ENCODE data around the gene TSTD1. TPM values are rescaled to one million over a fixed set of nuclear protein-coding genes. Genes with fewer than 3 reads are reported as not detected.

Gene TSTD1
- total RNA-seq, 1 experiment from 2014 or later = 74.5 TPM

DNA sequence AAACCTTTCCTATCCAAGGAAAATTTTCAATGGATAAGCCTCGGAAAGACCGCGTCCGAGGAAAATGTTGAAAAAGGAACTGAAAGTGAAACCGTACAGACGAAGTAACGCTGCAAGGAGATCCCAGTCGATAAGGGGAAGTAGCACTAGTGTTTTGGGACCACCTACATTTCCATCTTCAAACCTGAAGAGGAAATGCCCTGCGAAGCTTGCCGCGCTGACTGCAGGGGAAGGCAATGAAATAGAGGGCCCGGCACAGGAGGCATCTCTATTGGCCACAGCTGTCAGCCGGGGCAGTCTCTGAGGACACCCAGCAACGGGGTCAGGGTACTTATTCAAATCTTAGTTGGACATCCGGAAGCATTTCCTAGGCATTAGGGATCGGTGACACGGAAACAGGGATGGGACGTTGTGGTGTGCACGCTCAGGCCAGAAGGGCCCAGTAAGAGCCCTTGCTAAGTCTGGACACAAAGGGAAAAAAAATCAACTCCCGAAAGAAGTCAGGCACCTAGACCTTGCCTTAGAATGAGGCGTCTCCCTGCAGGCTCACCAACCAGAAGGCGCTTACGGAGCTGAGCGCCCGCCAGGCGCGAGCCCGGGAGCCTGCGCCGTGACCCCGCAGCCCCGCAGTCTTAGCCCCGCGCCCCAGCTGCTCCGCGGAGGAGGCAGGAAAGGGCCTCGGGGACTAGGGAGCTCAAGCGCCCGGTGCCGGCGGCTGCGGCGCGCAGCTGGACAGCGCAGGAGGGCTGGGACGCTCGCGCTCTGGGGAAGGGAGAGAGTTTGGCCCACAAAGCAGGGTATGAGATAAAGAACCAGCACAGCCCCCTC lies 6.4 kb upstream of the TSTD1 start:
- TF ChIP-seq CREM (CRISPR knock-in tag; IDR thresholded peaks at IDR 0.05) (0 out of 2 replicates have a peak, but pooled peaks have one; percentile 32), TEAD1 (CRISPR knock-in tag; IDR thresholded peaks at IDR 0.05) (0 out of 2 replicates have a peak, but pooled peaks have one; percentile 28)
- TF ChIP-seq, protein P1, sequence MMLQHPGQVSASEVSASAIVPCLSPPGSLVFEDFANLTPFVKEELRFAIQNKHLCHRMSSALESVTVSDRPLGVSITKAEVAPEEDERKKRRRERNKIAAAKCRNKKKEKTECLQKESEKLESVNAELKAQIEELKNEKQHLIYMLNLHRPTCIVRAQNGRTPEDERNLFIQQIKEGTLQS (CRISPR knock-in tag; conservative IDR thresholded peaks at IDR 0.05) = no peak
- ATAC-seq (peak; percentile 46), DNase-seq (ENCODE audit: low spot score) (peak; percentile 52)
- ChIA-PET CTCF (interaction anchor here (0.6 to 2.7 kb wide), 16 partner anchors 10 to 265 kb away, joined by 3 to 26 read pairs (median 6); partner anchors contain the start of genes ADAMTS4, F11R, ITLN2 and KLHDC9), POLR2A (interaction anchor here (0.5 to 3.0 kb wide), 9 partner anchors 24 to 87 kb away, joined by 3 to 24 read pairs (median 7); partner anchors contain the start of genes ARHGAP30, DEDD and F11R)
- peaks cover 24% of the 10 kb centered on the region for H3K4me1 Mint-ChIP-seq
- peaks cover 38% of the 10 kb centered on the region for H3K27me3 Mint-ChIP-seq (ENCODE audit: low read depth)
- H3K9me3 Mint-ChIP-seq = peaks cover 26% of the 10 kb centered on the region
- peak overlapping the region; percentile 97 for H3K4me3 Mint-ChIP-seq
- H3K27ac Mint-ChIP-seq = peak overlapping the region; percentile 90
- H3K36me3 Mint-ChIP-seq = peaks cover 48% of the 10 kb centered on the region

DNA sequence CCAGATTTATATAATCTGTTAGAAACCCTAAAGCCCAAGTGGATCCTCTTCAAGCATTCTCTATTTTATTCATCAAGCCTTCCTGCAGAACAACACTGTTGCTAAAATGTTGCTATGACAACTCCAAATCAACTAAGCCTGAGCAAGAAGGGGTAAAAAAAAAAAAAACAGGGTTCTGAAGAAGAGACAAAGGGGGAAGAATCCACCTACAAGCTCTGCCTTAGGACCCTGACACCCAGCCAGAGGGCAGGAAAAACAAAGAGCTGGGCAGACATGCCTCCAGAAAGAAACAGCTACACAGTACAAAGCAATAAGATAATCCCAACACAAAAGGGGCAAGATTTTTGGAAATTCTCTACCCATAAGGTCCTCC lies 5.8 kb upstream of the TSTD1 start:
- Mint-ChIP-seq H3K4me1 (peaks cover 24% of the 10 kb centered on the region), H3K36me3 (peaks cover 54% of the 10 kb centered on the region), H3K27me3 (ENCODE audit: low read depth) (peaks cover 32% of the 10 kb centered on the region), H3K27ac (peak overlapping the region; percentile 90), H3K4me3 (peak overlapping the region; percentile 97), H3K9me3 (peaks cover 26% of the 10 kb centered on the region)
- TF ChIP-seq, protein P2, sequence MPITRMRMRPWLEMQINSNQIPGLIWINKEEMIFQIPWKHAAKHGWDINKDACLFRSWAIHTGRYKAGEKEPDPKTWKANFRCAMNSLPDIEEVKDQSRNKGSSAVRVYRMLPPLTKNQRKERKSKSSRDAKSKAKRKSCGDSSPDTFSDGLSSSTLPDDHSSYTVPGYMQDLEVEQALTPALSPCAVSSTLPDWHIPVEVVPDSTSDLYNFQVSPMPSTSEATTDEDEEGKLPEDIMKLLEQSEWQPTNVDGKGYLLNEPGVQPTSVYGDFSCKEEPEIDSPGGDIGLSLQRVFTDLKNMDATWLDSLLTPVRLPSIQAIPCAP (CRISPR knock-in tag; IDR thresholded peaks at IDR 0.05) = no peak
- no peak for TF ChIP-seq GTF2I (CRISPR knock-in tag; conservative IDR thresholded peaks at IDR 0.05)
- no peak for TF ChIP-seq ZNF219 (CRISPR knock-in tag; IDR thresholded peaks at IDR 0.05; ENCODE audit: borderline replicate concordance)
- no peak for TF ChIP-seq TP53 (CRISPR knock-in tag; IDR thresholded peaks at IDR 0.05)
- no peak for TF ChIP-seq NR1H2 (CRISPR knock-in tag; IDR thresholded peaks at IDR 0.05)
- TF ChIP-seq, protein P3, sequence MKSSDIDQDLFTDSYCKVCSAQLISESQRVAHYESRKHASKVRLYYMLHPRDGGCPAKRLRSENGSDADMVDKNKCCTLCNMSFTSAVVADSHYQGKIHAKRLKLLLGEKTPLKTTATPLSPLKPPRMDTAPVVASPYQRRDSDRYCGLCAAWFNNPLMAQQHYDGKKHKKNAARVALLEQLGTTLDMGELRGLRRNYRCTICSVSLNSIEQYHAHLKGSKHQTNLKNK (CRISPR knock-in tag; IDR thresholded peaks at IDR 0.05) = no peak
- TF ChIP-seq GABPB1 (CRISPR knock-in tag; IDR thresholded peaks at IDR 0.05) = no peak
- TF ChIP-seq ESRRA (CRISPR knock-in tag; IDR thresholded peaks at IDR 0.05; ENCODE audit: borderline replicate concordance) = no peak
- TF ChIP-seq ATF1 (CRISPR knock-in tag; IDR thresholded peaks at IDR 0.05) = no peak
- TF ChIP-seq, protein P4, sequence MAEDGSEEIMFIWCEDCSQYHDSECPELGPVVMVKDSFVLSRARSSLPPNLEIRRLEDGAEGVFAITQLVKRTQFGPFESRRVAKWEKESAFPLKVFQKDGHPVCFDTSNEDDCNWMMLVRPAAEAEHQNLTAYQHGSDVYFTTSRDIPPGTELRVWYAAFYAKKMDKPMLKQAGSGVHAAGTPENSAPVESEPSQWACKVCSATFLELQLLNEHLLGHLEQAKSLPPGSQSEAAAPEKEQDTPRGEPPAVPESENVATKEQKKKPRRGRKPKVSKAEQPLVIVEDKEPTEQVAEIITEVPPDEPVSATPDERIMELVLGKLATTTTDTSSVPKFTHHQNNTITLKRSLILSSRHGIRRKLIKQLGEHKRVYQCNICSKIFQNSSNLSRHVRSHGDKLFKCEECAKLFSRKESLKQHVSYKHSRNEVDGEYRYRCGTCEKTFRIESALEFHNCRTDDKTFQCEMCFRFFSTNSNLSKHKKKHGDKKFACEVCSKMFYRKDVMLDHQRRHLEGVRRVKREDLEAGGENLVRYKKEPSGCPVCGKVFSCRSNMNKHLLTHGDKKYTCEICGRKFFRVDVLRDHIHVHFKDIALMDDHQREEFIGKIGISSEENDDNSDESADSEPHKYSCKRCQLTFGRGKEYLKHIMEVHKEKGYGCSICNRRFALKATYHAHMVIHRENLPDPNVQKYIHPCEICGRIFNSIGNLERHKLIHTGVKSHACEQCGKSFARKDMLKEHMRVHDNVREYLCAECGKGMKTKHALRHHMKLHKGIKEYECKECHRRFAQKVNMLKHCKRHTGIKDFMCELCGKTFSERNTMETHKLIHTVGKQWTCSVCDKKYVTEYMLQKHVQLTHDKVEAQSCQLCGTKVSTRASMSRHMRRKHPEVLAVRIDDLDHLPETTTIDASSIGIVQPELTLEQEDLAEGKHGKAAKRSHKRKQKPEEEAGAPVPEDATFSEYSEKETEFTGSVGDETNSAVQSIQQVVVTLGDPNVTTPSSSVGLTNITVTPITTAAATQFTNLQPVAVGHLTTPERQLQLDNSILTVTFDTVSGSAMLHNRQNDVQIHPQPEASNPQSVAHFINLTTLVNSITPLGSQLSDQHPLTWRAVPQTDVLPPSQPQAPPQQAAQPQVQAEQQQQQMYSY (CRISPR knock-in tag; IDR thresholded peaks at IDR 0.05) = no peak
- no peak for TF ChIP-seq NR2C2 (CRISPR knock-in tag; IDR thresholded peaks at IDR 0.05)
- TF ChIP-seq, protein P5, sequence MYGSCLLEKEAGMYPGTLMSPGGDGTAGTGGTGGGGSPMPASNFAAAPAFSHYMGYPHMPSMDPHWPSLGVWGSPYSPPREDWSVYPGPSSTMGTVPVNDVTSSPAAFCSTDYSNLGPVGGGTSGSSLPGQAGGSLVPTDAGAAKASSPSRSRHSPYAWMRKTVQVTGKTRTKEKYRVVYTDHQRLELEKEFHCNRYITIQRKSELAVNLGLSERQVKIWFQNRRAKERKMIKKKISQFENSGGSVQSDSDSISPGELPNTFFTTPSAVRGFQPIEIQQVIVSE (CRISPR knock-in tag; IDR thresholded peaks at IDR 0.05; ENCODE audit: borderline replicate concordance) = no peak
- TF ChIP-seq, protein P6, sequence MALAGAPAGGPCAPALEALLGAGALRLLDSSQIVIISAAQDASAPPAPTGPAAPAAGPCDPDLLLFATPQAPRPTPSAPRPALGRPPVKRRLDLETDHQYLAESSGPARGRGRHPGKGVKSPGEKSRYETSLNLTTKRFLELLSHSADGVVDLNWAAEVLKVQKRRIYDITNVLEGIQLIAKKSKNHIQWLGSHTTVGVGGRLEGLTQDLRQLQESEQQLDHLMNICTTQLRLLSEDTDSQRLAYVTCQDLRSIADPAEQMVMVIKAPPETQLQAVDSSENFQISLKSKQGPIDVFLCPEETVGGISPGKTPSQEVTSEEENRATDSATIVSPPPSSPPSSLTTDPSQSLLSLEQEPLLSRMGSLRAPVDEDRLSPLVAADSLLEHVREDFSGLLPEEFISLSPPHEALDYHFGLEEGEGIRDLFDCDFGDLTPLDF (CRISPR knock-in tag; IDR thresholded peaks at IDR 0.05) = no peak
- no peak for TF ChIP-seq ZBTB21 (CRISPR knock-in tag; IDR thresholded peaks at IDR 0.05; ENCODE audit: borderline replicate concordance)
- TF ChIP-seq, protein P7, sequence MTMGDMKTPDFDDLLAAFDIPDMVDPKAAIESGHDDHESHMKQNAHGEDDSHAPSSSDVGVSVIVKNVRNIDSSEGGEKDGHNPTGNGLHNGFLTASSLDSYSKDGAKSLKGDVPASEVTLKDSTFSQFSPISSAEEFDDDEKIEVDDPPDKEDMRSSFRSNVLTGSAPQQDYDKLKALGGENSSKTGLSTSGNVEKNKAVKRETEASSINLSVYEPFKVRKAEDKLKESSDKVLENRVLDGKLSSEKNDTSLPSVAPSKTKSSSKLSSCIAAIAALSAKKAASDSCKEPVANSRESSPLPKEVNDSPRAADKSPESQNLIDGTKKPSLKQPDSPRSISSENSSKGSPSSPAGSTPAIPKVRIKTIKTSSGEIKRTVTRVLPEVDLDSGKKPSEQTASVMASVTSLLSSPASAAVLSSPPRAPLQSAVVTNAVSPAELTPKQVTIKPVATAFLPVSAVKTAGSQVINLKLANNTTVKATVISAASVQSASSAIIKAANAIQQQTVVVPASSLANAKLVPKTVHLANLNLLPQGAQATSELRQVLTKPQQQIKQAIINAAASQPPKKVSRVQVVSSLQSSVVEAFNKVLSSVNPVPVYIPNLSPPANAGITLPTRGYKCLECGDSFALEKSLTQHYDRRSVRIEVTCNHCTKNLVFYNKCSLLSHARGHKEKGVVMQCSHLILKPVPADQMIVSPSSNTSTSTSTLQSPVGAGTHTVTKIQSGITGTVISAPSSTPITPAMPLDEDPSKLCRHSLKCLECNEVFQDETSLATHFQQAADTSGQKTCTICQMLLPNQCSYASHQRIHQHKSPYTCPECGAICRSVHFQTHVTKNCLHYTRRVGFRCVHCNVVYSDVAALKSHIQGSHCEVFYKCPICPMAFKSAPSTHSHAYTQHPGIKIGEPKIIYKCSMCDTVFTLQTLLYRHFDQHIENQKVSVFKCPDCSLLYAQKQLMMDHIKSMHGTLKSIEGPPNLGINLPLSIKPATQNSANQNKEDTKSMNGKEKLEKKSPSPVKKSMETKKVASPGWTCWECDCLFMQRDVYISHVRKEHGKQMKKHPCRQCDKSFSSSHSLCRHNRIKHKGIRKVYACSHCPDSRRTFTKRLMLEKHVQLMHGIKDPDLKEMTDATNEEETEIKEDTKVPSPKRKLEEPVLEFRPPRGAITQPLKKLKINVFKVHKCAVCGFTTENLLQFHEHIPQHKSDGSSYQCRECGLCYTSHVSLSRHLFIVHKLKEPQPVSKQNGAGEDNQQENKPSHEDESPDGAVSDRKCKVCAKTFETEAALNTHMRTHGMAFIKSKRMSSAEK (CRISPR knock-in tag; IDR thresholded peaks at IDR 0.05; ENCODE audit: borderline replicate concordance) = no peak
- ATAC-seq (no peak), DNase-seq (ENCODE audit: low spot score) (no peak)
- ChIA-PET CTCF (interaction anchor here (0.6 to 2.7 kb wide), 10 partner anchors 10 to 90 kb away, joined by 3 to 26 read pairs (median 8); partner anchors contain the start of genes F11R, ITLN2 and KLHDC9), POLR2A (interaction anchor here (0.8 to 3.0 kb wide), 6 partner anchors 24 to 53 kb away, joined by 3 to 24 read pairs (median 8); partner anchors contain the start of genes ARHGAP30 and F11R)

Measured in WTC11 (cell line).